ENCODE measurements around the gene PER2. TPM values are rescaled to one million over a fixed set of nuclear protein-coding genes. Genes with fewer than 3 reads are reported as not detected.
"Not testable (repeated sequence)": the region's sequence is repeated elsewhere in the genome, so short reads cannot be mapped to it uniquely, and the experiment has no call there.

The PER2 gene
- total RNA-seq, 2 experiments from 2014 or later, result 33.8 to 38.2 TPM

- Histone ChIP-seq H3K4me1 (ENCODE audit: insufficient read depth, low read length) (peaks cover 5% of the 10 kb centered on the region), H3K27me3 (ENCODE audit: control insufficient read depth in 1 of 2, insufficient read depth in 2 of 2, low read length in 2 of 2) (no peaks in the 10 kb centered on the region), H3K4me3 (ENCODE audit: low read length) (no peak overlapping the region), H3K36me3 (ENCODE audit: insufficient read depth, low read length) (peaks cover 40% of the 10 kb centered on the region), H3K9me3 (ENCODE audit: control insufficient read depth in 1 of 2, insufficient read depth in 1 of 2, low read length in 2 of 2) (no peaks in the 10 kb centered on the region), H3K27ac (ENCODE audit: low read depth in 1 of 2, low read length in 2 of 2) (no peak overlapping the region)
- H3K27me3 Mint-ChIP-seq, result no peaks in the 10 kb centered on the region
- CTCF ChIA-PET, result no interaction called here
- TF ChIP-seq CTCF (IDR thresholded peaks at IDR 0.05), result no peak
- no peaks in the 10 kb centered on the region for H3K9me3 Mint-ChIP-seq
- DNase-seq (no peak), ATAC-seq (ENCODE audit: poor library complexity) (no peak)
- intact Hi-C loops (cut with DNase I, micrococcal nuclease), result no loop called here
- H3K4me1 Mint-ChIP-seq (ENCODE audit: low read depth), result peaks cover 18% of the 10 kb centered on the region
- H3K36me3 Mint-ChIP-seq (ENCODE audit: low read depth), result peaks cover 54% of the 10 kb centered on the region
- POLR2A ChIA-PET, result no interaction called here
- no peak overlapping the region for H3K4me3 Mint-ChIP-seq
- no peak overlapping the region for H3K27ac Mint-ChIP-seq
Measured at GRCh38 chr2:238277695-238278094, 10.7 kb downstream of the PER2 start.

- no peak overlapping the region for H3K27ac Mint-ChIP-seq
Measured at GRCh38 chr2:238274152-238274865, 14.1 kb downstream of the PER2 start.

GRCh38 chr2:238273433-238273832 is 15.0 kb downstream of the PER2 start:
- intact Hi-C loops (cut with DNase I, micrococcal nuclease); POLR2A ChIA-PET; H3K4me1 ChIP-seq (ENCODE audit: insufficient read depth, low read length); H3K27ac ChIP-seq (ENCODE audit: low read depth in 1 of 2, low read length in 2 of 2); DNase-seq; ATAC-seq (ENCODE audit: poor library complexity); H3K4me1 Mint-ChIP-seq (ENCODE audit: low read depth); H3K27ac Mint-ChIP-seq; H3K9me3 ChIP-seq (ENCODE audit: control insufficient read depth in 1 of 2, insufficient read depth in 1 of 2, low read length in 2 of 2); H3K4me3 Mint-ChIP-seq; H3K27me3 ChIP-seq (ENCODE audit: control insufficient read depth in 1 of 2, insufficient read depth in 2 of 2, low read length in 2 of 2); H3K9me3 Mint-ChIP-seq; H3K4me3 ChIP-seq (ENCODE audit: low read length); H3K27me3 Mint-ChIP-seq: not testable (repeated sequence)
- H3K36me3 Mint-ChIP-seq (ENCODE audit: low read depth), result peaks cover 92% of the 10 kb centered on the region
- CTCF ChIA-PET, result interaction anchor here (0.9 kb wide), 1 partner anchor 10 kb away, joined by 5 read pairs; no protein-coding TSS in a partner anchor
- H3K36me3 ChIP-seq (ENCODE audit: insufficient read depth, low read length), result peaks cover 69% of the 10 kb centered on the region

More at GRCh38 chr2:238274152-238274865, 14.1 kb downstream of the PER2 start:
- no peak for TF ChIP-seq CTCF (IDR thresholded peaks at IDR 0.05)
- no peak for ATAC-seq (ENCODE audit: poor library complexity)
- Mint-ChIP-seq H3K27me3 (no peaks in the 10 kb centered on the region), H3K4me3 (no peak overlapping the region), H3K9me3 (no peaks in the 10 kb centered on the region), H3K4me1 (ENCODE audit: low read depth) (peaks cover 5% of the 10 kb centered on the region), H3K36me3 (ENCODE audit: low read depth) (peaks cover 88% of the 10 kb centered on the region)
- Histone ChIP-seq H3K4me3 (ENCODE audit: low read length) (no peak overlapping the region), H3K36me3 (ENCODE audit: insufficient read depth, low read length) (peaks cover 62% of the 10 kb centered on the region), H3K9me3 (ENCODE audit: control insufficient read depth in 1 of 2, insufficient read depth in 1 of 2, low read length in 2 of 2) (no peaks in the 10 kb centered on the region), H3K27ac (ENCODE audit: low read depth in 1 of 2, low read length in 2 of 2) (no peak overlapping the region), H3K27me3 (ENCODE audit: control insufficient read depth in 1 of 2, insufficient read depth in 2 of 2, low read length in 2 of 2) (no peaks in the 10 kb centered on the region), H3K4me1 (ENCODE audit: insufficient read depth, low read length) (no peaks in the 10 kb centered on the region)
- no peak for DNase-seq
- CTCF ChIA-PET, result no interaction called here
- POLR2A ChIA-PET, result no interaction called here
- intact Hi-C loops (cut with DNase I, micrococcal nuclease), result no loop called here

- no peaks in the 10 kb centered on the region for H3K4me1 ChIP-seq (ENCODE audit: insufficient read depth, low read length)
- POLR2A ChIA-PET, result no interaction called here
- peaks cover 75% of the 10 kb centered on the region for H3K36me3 ChIP-seq (ENCODE audit: insufficient read depth, low read length)
- no peak overlapping the region for H3K27ac ChIP-seq (ENCODE audit: low read depth in 1 of 2, low read length in 2 of 2)
- intact Hi-C loops (cut with DNase I, micrococcal nuclease), result no loop called here
- no peaks in the 10 kb centered on the region for H3K4me1 Mint-ChIP-seq (ENCODE audit: low read depth)
- no peaks in the 10 kb centered on the region for H3K9me3 Mint-ChIP-seq
- H3K4me3 Mint-ChIP-seq, result no peak overlapping the region
- CTCF ChIA-PET, result no interaction called here
- ATAC-seq (ENCODE audit: poor library complexity), result no peak
- no peak for DNase-seq
- no peaks in the 10 kb centered on the region for H3K27me3 ChIP-seq (ENCODE audit: control insufficient read depth in 1 of 2, insufficient read depth in 2 of 2, low read length in 2 of 2)
- peaks cover 91% of the 10 kb centered on the region for H3K36me3 Mint-ChIP-seq (ENCODE audit: low read depth)
- no peak overlapping the region for H3K27ac Mint-ChIP-seq
- no peaks in the 10 kb centered on the region for H3K27me3 Mint-ChIP-seq
- H3K9me3 ChIP-seq (ENCODE audit: control insufficient read depth in 1 of 2, insufficient read depth in 1 of 2, low read length in 2 of 2), result no peaks in the 10 kb centered on the region
- no peak overlapping the region for H3K4me3 ChIP-seq (ENCODE audit: low read length)
- no peak for TF ChIP-seq CTCF (IDR thresholded peaks at IDR 0.05)
Measured at GRCh38 chr2:238272156-238272555, 16.3 kb downstream of the PER2 start.

- H3K36me3 ChIP-seq (ENCODE audit: insufficient read depth, low read length), result peaks cover 71% of the 10 kb centered on the region
- H3K27ac ChIP-seq (ENCODE audit: low read depth in 1 of 2, low read length in 2 of 2); H3K9me3 ChIP-seq (ENCODE audit: control insufficient read depth in 1 of 2, insufficient read depth in 1 of 2, low read length in 2 of 2); CTCF ChIA-PET; H3K4me3 ChIP-seq (ENCODE audit: low read length); intact Hi-C loops (cut with DNase I, micrococcal nuclease); H3K27ac Mint-ChIP-seq; DNase-seq; H3K4me3 Mint-ChIP-seq; H3K4me1 ChIP-seq (ENCODE audit: insufficient read depth, low read length); ATAC-seq (ENCODE audit: poor library complexity); H3K27me3 ChIP-seq (ENCODE audit: control insufficient read depth in 1 of 2, insufficient read depth in 2 of 2, low read length in 2 of 2); H3K27me3 Mint-ChIP-seq; H3K9me3 Mint-ChIP-seq; POLR2A ChIA-PET; H3K4me1 Mint-ChIP-seq (ENCODE audit: low read depth): not testable (repeated sequence)
- H3K36me3 Mint-ChIP-seq (ENCODE audit: low read depth), result peaks cover 90% of the 10 kb centered on the region
Measured at GRCh38 chr2:238271686-238272085, 16.7 kb downstream of the PER2 start.

Measured in CD4-positive, alpha-beta T cell (primary cell).